GM19238 (cell line): ENCODE measurements around the gene DNAJB14.

Experiments used
- DNase-seq: peaks from one replicate; pipeline ENCODE4 v3.0.0; 2011; ENCODE audit warnings: low spot score; ENCODE audit not compliant: insufficient read length

DNAJB14 gene

DNA sequence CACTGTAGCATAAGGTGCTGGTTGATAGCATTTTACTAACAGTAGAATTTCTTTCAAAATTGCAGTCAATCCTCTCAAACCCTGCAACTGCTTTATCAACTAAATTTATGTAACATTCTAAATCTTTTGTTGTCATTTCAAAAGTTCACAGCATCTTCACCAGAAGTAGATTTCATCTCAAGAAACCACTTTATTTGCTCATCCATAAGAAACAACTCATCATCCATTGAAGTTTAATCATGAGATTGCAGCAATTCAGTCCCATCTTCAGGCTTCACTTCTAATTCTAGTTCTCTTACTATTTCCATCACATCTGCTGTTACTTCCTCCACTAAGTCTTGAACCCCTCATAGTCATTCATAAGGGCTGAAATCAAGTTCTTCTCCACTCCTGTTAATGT, 73.8 kb downstream of the DNAJB14 start:
- DNase-seq: no peak

DNA sequence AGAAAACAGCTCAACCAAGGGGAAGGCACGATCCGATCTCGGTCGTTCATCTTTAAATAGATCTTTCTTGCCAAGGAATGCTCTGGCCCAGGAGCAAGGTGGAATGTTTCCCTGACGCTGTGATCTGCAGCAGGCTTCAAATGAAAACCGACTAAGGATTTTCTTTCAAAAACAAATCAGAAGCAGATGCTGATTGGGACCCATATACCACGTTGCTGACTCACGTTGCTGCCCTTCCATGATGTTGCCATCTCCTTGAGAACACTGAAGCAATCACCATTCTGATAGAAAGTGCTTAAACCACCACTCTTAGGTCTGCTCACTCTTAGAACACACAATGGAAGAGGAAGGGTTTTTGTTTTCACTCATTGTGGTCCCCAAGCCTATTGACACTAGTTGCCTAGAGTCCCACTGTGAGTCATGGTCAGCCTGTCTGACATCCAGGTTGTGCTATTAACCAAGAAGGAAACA, 78.3 kb downstream of the DNAJB14 start:
- no peak for DNase-seq

DNA sequence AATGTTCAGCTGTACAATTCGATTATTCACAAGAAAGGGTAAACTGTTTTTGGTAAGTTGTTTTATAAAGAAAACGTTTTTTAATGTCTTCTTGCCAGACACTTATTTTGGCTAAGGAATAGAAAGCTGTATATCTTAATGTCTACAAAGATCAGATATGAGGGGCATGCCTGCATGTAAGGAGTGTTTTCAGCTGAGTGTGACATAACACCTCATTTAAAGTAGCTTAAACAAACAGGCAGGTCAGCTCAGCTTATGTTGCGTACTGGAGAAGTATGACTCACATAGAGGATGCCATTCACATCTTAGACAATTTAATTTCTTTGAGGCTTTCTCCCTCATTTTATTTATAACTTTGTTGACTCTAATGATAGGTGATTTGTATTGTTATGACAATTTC, 82.6 kb downstream of the DNAJB14 start:
- DNase-seq: no peak

DNA sequence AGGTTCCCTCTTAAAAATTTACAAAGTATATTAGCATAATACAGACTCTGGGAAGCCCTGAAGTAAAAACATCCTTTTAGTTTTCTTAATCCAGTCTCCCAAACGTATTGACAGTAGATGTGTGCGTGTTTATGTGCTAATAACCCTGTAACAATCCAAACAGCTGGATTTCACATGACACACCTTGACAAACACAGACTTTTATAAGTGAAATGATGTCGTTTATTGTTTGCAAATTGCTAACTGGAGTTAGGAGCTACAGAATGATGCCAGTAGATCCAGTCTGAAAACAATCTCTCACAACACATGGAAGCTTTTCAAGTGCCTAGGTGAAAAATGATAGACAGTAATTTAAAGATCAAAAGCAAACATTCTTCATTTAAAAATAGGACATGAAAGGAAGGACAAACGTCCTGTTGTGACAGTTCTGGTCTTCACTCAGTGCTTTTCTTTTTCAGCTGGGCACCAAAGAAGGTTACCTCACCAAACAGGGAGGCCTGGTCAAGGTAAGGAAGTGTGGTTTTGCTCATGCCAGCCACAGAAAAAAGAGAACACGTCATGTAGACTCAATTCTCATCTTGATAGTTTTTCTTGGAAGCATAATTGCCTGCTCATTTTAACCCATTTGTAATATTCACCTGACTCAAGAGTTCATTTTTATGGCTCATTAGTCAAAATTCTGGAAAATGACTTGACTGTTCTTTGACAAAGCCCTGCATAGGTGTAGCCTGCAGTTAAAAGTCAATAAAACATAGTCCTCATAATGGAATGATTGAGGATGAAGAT, 85.1 kb downstream of the DNAJB14 start:
- no peak for DNase-seq

DNA sequence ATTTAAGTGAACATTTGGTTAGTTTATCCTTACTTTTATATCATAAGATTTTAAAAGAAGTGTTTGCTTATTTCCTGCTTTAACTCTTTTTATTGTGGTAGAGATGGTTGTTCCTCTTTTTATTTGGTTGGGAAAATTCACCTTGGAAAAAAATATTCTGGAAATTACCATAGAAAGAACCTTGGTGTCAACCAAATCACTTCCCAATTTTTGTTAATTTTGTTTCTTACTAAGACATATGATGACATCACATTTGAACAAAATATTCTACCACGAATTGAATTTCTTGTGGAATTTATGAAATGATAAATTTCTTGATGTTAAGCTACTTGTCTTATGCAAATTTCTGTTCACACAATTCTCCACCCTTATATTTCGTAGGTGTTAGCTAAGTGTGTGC, 85.9 kb downstream of the DNAJB14 start:
- no peak for DNase-seq

DNA sequence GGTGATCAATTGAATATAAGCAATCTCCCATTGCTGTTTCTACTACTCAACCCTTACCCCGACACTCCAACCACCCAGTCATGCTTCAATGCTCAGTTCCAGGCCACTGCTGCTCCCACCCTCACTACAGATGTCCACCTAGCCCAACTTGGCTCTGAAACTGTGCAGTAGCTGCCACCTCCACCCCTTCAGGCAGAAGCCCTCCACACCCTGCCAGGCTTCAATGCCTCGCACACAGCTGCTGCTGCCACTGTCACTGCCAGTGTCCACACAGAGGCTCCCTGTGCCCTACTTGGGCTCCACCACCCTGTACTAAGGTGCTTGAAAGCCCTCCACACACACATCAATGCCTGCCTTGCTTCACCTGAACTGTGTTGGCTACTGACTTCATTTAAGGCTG, 86.8 kb downstream of the DNAJB14 start:
- DNase-seq: no peak

DNA sequence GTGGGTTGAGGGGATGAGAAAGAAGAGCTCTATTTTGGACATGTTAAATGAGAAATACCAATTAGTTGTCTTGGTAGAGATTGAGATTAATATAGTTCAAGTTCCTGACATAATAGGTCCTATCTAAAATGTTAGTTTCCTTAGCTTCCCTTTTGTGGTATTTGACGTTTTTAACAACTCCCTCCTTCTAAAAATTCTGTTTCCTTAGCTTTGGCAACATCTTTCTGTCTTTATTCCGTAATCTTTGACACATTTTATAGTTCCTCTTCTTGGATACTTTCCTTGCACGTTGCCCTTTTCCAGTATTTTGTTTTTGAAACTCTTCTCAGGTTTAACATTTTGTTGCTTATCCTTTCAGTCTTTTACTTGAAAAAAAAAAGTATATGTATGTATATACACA, 89.1 kb downstream of the DNAJB14 start:
- DNase-seq: no peak

DNA sequence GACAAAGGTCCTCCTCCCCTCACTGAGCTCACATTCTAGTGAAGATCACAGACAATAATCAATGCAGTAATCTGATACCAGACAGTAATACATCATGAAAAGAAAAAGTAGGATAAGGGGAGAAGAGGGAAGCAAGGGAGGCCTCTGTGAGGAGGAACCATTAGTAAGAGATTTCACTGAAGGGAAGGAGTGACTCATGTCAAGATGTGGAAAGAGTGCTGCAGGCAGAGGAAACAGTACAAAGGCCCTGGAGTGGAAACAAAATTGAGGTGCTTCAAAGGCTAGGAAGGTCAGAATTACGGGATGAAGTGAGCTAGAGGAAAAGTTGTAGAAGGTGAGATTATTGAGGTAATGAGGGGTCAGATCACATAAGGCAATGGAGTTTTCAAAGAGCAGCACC, 90.3 kb downstream of the DNAJB14 start:
- no peak for DNase-seq

DNA sequence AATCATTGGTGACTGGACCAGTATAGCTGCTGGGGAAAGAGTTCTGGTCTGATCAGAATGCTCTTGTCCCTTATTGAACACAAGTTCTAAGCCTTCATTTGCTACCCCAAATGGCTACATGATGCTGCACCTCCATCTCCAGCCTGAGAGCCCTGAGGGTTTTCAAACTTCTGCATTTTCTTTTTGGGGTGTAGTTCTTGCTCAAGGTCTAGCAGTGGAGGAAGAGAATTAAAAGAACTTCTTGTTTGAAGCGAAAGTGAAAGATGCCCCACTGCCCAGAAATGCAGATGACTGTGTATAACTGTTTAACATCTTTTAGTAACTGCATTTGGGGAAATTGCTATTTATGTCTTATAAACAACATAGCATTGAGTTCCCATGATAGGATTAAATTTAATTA, 90.7 kb downstream of the DNAJB14 start:
- no peak for DNase-seq

DNA sequence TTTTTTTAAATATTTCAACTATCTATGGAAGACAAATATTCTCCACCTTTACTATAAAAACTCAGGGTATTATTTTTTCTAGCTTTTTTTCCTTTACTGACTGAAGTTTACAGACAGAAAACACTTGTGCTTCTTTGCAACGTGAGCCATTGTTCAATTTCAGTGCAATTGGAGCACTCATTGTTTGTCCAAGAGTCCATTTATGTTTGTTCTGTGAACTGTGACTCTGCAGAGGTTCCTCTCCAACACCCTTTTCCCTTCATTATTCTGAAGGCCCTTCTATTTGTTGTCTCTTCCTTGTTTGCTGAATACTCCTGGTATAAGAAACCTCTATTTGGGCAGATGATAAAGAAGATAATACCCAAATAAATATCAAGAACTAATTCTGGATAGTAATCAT, 92.4 kb downstream of the DNAJB14 start:
- no peak for DNase-seq

DNA sequence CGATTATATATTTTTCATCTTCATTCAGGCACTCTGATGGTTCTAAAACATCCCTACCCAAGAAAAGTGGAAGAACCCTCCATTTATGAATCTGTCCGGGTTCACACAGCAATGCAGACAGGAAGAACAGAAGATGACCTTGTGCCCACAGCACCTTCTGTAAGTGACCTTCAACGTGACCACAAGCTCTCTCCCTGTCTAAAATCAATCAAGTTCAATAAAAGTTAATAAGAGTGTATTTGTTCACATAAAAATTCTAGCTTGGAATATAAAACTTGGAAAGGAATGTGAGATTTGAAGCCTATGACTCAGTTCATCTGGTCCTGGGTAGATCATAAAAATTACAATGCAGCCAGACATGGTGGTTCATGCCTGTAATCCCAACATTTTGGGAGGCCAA, 93.2 kb downstream of the DNAJB14 start:
- DNase-seq: no peak

DNA sequence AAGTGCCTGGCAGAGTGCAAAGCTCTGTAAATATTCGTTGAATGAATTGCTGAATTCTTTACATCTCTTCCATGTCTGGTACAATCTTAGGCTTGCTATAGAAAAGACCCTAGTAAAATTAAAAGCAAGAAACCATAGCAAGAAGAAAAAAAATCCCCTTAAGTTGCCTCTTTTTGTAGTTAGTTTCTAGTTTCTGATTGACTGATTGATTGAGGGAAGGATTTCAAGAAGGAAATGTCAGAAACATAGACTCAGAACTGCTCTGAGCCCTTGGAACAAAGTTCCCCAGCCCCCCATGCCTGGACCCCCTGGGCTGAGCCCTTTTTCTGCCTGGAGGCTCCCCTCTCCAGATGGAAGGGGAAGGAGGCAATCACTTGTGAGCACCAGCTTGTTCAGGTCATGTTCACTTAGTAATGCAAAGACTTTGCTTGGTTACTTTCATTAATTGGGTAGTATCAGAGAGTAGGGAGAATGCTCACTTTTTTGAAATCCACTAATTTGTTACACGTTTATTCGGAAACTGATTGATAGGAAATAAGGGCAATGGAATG, 94.1 kb downstream of the DNAJB14 start:
- no peak for DNase-seq

DNA sequence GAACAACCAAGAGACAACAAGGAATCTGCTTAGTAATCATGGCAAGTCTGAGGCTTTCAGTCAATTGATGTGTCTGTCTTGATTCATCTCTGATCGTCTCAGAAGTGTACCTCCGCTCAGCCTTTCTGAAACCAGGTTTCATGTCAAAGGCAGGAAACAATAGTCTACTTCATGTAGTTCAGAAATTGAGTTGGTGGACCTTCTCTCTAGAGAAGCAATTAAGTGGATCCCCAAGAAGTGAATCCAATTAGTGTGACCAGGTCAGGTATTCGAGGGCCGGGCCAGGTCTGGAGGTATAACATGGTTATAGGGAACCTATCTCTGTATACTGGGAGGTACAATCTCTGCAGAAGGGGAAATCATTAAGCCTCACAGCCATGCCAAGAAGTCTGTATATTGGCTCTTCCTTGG, 97.8 kb downstream of the DNAJB14 start:
- no peak for DNase-seq

DNA sequence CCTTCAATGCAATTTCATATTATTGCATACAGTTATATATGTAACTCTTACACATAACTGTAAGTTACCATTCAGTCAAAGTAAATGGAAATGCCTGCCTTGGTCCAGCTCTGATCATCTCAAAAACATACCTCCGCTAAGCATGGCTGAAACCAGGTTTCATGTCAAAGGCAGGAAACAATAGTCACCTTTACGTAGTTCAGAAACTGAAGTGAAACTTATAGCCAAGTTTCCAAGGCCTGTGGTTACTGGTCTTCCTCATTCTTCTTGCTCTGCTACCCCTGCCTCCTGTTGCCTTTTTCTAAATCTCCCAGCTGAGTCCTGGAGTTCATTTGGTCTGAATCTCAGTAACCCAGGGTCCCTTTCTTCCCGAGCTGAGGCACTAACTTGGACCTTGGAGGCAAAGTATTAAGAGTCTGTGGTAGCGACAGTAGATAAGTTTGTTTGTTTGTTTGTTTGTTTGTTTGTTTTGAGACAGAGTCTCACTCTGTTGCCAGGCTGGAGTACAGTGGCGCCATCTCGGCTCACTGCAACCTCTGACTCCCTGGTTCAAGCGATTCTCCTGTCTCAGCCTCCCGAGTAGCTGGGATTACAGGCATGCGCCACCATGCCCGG, 98.9 kb downstream of the DNAJB14 start:
- DNase-seq: no peak

DNA sequence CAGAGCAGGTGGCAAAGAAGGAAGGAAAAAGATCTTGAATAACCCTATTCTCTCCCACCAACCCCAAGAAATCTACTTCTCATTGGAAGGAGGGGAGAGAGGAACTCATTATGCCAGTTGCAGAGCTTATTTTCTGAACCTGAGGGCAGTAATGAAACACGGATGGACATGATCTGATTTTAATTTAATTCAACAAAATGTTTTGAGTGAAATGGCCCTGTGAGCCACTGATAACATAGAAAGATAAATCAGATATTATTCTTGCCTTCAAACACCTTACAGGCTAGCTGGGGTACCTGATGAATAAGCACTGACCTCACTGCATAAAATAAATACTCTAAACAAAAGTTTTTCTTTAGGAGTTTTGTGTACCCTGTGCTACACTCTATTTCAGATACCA, 99.5 kb downstream of the DNAJB14 start:
- no peak for DNase-seq
